NCI-H1417 treated with DMSO at 0.1 percent for 48 hours (cell line): Measurements from ENCODE around the gene SLC25A13.
"Not testable (repeated sequence)": the region's sequence is repeated elsewhere in the genome, so short reads cannot be mapped to it uniquely, and the experiment has no call there.

Experiments used
- DNase-seq: peaks from one replicate; lab custom pipeline; 2025; lab: John Stamatoyannopoulos, UW

Gene SLC25A13

DNA sequence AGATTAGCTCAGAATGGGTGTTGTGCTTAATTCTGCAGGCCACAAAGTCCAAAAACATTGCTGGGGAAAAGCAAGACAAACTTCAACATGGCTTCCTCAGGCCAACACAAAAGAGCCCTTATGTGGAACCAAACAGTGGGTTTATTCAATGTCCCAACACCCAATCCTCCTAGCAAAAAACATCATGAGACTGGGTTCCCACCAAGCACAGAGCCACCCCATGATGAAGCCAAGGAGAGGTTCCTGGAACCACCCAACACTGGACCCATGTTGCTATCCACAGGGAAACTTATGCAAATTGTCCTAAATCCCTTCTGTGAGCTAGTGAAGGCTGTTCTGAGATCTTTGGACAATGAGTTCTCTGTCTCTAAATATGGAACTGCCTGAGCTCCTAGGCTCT, 24.0 kb downstream of the SLC25A13 start:
- no peak for DNase-seq

DNA sequence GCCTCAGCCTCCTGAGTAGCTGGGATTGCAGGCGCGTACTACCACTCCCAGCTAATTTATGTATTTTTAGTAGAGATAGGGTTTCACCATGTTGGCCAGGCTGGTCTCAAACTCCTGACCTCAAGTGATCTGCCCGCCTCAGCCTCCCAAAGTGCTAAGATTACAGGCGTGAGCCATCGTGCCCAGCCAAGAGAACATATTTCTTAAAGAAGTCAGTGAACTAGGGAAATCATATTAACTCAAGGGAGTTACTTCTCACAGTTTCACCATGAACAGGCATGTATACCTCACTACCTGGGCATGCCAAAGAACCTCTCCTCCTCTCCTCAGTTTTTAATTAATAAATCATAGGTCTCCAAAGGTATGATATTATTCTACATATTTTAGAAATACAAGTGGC, 24.5 kb downstream of the SLC25A13 start:
- not testable (repeated sequence) for DNase-seq

DNA sequence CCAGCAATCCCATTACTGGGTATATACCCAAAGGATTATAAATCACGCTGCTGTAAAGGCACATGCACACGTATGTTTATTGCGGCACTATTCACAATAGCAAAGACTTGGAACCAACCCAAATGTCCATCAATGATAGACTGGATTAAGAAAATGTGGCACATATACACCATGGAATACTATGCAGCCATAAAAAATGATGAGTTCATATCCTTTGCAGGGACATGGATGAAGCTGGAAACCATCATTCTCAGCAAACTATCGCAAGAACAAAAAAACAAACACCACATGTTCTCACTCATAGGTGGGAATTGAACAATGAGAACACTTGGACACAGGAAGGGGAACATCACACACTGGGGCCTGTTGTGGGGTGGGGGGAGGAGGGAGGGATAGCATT, 28.0 kb downstream of the SLC25A13 start:
- DNase-seq: not testable (repeated sequence)

DNA sequence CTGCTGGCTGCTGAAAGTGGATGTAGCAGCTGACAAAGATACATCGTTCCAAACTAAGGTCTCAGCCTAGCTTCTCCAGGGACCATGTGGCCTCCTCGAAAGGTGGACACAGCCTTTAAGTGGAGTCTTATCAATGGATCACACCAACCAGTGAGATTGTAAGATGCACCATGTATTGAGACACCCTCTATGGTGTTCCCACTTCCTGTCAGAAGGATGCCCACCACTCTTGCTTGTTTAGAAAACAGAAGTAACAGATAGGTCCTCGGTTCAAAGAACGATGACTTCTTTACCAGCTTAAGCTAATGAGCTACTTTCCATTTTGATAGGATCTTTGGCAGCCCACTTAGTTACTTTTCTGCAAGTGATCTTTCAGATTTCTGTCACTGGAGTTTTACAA, 34.3 kb downstream of the SLC25A13 start:
- no peak for DNase-seq

DNA sequence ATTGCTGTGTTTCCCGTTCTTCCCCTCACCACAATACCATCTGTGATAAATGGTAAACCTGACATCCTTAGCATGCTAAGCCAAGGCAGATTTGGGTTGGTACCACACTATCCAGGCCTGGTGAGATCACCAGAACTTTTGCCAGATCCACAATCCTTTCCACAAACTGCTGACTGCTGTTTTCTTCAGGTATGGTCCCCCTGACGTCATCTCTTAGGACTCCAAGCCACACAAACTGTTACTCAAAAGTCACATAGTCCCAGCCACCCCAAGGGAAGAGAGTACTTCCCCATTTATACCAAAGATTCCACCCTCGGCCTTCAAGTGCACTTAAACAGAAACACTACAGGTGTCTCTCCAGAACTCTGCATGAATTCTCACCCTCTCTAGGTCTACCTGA, 34.8 kb downstream of the SLC25A13 start:
- no peak for DNase-seq

DNA sequence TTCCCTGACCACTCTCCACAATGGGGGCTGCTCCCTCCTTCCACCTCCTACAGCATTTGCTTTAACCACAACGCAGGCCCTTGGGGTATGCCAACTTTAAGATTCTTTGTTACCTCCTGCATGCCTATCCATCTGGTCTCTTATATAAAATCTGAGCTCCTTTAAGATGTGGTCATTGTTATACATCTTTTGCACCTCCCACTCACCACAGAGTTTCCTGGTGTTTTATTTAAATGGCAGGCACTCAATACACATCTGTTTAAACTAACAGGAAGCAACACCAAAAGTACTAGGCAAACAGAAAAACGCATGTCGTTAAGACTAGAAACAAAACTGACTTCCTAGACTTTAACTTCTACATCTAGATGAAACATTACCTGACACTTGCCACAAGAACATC, 36.3 kb downstream of the SLC25A13 start:
- no peak for DNase-seq

DNA sequence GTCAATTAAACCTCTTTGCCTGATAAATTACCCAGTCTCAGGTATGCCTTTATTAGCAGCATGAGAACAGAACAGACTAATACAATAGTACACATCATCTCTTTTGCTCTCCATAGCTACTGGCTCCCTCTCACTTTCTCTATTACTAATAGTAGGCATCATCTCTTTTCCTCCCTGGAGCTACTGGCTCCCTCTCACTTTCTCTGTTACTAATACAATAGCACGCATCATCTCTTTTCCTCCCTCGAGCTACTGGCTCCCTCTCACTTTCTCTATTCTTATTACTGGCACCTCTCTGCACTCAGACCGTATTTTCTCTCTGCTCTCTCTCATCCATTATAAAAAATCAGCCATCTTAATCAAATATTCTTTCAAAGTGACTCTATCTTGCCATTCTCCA, 37.1 kb downstream of the SLC25A13 start:
- no peak for DNase-seq

DNA sequence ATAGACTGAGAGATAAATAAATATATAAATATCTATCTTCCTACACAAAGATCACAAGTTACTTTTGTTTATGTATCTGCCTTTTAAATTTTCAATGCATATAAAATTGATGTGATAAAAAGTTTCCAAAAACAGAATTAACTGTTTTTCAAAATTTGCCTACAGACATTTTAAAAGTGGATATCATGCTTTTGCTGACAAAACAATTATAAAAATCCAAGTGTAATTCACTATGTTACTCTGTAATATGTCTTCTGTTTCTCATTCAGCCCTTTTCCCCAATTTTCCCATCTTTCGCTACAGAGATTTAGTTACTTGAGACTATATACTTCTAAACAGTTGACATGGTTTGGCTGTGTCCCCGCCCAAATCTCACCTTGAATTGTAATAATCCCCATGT, 37.7 kb downstream of the SLC25A13 start:
- no peak for DNase-seq

DNA sequence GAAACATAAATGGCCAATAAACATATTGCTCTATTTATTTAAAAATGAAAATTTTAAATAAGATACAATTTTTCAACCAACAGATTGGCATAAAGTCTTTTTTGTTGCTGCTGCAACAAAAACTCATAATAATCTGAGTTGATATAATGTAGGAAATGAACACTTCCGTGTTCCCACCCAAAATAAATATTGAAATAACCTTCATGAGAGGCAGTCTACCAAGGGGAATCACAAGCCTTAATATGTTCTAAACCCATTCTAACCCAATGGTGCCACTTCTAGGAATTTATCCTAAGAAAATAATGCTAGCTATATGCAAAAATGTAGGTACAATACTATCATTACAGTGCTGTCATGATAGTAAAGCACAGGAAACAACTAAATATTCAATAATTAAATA, 39.1 kb downstream of the SLC25A13 start:
- DNase-seq: no peak

DNA sequence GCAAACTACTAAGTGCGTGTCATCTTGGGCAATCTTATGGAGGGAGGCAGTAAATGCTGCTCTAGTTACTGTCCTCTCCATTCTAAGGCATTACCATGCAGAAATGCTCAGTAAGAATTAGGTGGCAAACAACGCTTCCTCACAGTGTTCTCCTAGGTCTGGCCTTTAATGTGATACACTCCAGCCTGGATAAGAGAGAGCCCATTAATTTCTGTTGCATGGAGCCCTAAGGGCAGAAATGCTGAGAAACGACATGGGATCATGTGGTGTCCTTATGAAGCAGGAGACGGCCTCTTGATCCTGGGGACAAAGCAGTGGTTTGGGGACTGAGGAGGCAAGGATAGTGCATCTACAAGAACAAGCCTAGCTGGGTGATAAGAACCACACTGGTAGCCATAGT, 44.0 kb downstream of the SLC25A13 start:
- DNase-seq: no peak

DNA sequence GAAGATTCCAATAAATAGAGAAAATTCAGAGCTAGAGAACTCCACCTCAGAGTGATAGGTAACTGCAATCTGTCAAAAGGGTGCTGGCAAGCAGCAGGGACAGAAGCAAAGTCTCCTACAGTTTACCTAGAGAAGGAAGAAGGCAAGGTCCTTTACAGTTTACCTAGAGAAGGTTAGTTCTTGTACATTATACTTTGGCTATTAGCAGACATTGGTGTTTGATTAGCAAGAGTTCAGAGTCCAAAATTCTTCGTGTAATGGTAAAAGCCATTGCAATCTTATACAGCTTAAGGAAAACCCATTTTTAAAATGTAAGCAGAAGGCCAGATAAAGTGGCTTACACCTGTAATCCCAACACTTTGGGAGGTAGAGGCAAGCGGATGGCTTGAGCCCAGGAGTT, 45.9 kb downstream of the SLC25A13 start:
- DNase-seq: no peak

DNA sequence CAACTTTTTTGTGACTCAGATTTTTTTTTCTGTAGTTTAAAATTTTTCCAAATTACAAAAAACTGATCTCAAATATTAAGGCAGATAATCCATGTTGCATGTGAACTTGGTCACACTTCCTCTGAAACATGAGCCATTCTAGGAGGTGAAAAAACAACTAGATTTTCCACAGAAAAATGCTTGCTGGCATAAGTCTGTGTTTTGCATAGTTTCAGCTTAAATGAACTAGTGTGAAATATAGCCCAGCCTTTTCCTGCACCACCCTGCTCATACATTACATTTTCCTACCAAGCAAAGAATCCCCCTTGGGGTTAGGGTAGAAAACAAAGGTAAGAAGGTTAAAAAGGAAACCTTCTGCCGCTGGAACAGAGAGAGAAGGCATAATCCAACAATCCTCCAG, 48.2 kb downstream of the SLC25A13 start:
- DNase-seq: no peak

DNA sequence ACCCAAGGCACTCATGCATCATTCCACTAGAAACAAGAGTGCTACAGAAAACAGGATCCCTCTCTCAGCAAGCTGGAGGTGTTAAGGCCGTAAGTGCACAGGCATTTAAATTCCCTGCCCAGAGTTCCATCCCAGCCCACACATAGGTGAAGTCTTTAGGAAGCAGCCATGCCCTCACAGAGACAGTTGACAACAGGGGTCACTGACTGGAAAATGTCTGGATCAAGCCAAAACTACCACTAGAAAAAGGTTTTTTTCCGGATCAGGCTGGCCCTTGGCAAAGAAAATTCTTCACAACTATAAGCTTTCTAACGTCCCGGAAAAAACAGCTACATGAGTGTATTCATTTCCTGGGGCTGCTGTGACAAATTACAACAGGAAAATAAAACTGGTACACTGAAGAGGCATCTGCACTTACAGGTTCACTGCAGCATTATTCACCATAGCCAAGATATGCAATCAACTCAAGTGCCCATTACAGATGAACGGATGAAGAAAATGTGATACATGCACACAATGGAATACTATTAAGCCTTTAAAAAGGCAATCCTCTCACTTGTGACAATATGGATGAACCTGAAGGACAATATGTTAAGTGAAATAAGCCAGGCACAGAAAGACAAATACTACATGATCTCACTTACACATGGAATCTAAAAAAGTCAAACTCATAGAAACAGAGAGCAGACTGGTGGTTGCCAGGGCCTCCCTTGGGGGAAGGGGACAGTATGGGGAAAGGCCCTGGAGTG, 52.5 kb downstream of the SLC25A13 start:
- no peak for DNase-seq

DNA sequence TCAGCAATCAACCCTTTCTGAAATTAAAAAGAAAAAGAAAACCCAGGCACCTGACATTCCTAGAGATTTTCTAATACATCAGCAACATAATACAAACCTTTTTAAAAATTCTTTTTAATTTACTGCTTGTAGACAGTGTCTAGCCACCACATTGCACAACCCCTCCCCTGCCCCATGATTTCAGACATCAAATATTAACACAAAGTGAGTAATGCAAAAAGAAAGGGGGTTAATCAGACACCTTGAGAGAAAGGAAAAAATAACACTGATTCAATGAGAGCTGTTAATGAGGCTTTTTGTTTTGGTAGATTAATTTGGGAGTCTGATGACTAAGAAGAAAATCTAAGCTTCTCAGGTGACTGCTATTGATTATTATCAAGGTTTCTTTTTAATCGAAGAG, 55.3 kb downstream of the SLC25A13 start:
- no peak for DNase-seq

DNA sequence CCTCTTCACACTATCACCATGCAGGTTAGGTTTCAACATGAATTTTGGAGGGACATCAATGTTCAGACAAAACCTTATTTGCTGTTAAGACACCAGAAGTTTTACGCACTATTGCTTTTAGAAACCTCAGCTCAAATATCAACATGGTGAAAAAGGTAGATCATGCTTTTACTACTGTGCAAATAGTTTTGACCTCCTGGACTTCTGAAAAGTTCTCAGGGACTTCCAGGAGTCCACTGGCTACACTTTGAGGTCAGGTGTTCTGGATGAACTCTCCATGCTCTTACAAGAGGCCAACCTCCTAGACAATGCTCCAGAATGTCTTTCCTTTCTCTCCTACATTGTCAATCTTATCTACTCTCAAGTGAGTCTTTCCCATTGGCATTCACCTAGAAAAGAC, 55.9 kb downstream of the SLC25A13 start:
- no peak for DNase-seq

DNA sequence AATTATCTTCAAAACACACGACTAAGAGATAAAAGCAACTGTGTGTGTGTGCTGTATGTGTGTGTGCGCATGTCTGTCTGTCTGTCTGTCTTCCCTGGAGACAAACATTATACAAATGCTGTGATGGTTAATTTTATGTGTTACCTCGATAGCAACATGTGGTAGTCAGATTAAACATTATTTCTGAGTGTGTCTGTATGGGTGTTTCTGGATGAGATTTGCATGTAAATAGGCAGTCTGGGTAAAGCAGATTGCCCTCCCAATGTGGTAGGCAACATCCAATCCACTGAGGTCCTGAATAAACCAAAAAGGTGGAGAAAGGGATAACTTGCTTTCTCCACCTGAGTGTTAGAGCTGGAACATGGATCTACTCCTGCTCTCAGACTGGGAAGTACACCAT, 67.9 kb downstream of the SLC25A13 start:
- DNase-seq: no peak

DNA sequence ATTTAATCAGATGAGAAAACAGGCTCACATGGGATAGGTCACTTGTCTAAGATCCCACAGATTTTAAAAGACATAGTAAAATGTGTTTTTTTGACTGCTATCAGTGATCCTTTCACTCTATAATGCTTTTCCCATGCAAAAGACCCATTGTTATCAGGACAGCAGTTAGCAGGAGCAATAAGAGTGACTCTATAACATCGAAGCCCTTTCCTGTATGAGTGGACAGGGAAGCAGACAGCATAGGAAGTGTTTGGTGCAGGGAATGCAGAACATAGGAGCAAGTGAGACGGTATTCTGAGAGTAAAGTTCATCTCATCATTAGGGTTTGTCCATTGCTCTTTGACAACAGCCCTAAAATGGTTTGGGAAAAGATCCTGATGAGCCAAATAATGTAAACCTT, 68.5 kb downstream of the SLC25A13 start:
- no peak for DNase-seq

DNA sequence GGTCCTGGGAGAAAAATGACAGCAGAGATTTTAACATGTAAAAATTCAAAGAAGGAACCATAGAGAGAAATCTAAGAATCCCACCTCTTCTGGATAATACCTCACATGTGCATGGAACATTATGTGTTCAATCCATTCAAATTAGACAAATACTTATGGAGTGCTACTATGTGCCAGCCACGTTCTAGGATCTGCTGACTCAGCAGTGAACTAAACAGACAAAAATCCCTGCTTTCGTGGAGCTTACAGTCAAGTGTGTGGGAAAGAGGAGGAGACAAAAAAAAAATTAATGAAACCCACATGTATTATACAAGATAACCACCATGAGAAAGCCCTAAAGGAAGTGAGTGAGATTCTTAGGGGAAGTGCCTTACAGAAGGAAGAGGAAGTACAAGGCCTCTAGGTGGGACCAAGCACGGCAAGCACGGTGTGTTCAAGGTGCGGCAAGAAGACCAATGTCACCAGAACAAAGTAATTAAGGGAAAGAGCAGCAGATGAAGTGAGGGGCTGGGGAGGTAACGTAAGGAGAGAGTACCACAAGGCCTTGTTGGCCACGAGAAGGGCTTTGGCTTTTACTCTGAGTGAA, 71.0 kb downstream of the SLC25A13 start:
- no peak for DNase-seq

DNA sequence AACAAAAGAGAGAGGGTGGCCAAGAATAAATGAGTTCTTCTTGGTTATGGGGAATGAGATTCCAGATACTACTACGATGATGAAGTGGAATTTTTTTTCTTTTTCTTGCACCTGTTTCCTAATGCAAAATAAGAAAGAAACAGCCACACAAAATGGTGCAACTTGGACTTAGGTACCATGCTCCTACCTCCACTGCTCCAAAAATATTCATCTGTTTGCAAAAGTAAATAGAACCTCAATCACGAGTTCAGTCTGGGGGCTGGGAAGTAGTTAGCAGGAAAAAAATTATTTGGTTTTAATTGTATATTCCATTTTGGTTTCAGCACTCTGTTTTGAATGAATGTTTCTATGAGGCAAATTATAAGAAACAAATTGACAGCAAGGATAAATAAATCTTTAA, 73.5 kb downstream of the SLC25A13 start:
- no peak for DNase-seq

DNA sequence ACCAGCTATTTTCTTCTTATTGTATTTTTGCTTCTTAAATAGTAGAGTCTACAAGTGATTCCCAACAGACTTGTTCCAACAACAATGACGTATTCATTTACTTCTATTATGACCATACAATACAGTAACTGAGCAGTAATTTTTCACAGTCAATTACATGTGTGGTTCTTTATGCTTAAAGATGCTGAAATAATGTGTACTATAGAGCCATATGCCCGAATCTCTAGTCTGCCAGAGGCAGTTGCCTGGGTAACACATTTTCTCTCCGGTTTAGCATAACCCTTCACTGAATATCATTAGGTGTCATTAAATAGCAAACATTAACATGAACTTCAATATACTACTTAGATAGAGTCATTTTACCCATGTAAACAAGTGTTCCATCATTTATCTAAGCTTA, 75.0 kb downstream of the SLC25A13 start:
- peak; percentile 95 for DNase-seq

DNA sequence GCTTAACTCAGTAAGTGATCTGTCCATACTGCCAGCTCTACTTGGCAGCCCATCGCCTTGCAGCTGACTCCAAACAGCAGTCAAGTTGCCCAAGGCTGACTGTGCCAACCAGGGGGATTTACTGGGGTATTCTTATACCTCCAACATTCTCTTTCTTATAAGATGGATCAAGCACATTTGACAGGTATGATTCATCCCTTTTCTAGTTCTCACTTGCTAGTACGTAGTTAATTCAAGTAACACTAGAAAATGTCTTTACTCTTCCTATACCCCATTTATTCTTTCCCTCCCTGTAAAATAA, 77.0 kb downstream of the SLC25A13 start:
- DNase-seq: no peak

DNA sequence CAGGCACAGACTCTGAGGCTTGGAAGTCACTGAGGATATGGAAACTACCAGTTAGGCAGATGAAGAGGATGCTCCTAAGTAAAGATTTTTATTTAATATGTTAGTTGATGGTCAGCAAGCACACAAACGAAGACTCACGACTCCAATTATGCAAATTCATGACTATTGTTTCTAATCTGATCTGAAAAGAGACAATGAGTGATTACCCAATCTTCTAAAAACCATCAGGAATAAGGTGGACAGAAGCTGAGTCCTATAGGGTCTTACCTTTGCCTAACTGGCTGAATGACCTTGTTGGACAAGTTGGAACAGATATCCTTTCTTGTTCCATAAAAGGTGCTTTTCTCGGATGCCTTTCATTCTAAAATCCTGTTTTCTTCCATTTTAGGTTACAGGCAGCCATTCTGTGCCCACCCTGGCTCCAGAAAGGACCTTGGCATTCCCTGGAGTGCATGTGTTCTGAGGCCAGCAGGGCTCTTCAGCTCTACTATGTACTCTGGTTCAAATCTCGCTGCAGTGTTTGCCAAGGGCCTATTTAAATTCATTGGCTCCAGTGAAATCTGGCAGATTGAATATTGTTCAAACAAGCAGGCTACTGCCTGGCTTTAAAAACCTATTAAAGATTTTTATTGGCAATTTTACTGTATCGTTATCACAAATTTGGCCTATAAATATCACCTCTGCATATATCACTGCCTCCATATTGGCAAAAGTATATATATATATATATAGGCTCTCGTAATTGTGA, 77.5 kb downstream of the SLC25A13 start:
- DNase-seq: no peak

DNA sequence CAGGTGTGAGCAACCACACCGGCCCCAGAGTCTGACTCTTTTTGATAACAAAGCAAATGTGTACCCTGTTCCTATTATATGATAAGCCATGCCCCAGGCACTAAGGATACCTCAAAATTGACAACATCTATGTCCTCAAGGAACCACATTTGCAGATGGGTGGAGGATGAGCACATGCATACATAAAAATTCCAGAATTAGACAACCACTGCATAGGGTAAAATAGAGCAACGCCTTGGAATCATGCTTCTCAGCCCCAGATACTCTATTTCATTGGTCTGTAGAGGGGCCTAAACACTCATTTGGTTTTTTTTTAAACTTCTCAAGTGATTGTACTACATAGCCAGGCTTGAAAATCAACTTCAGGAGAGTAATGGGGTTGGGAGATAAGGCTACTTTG, 78.7 kb downstream of the SLC25A13 start:
- DNase-seq: no peak

DNA sequence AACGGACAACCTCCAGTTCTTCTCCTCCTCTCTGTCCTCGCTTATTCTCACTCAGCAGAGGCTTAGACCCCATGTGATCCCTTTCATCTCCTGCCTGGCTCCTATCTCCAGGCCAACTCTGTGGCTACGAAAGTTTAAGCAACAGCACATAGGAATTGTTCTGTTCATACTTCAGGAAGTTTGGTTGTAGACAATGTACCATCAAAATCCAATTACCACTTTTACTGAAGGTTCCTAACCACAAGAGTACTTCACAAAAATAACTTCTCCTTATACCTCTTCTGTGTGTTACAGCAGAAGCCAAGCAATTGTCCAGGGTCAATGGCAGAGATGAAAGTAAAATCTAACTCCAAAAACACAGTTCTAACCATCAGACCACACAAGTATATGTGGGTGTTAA, 80.0 kb downstream of the SLC25A13 start:
- no peak for DNase-seq
